CD14-positive monocyte (primary cell): ENCODE measurements around the gene RMND5A. TPM values are rescaled to one million over a fixed set of nuclear protein-coding genes. Genes with fewer than 3 reads are reported as not detected.

Experiments used
- DNase-seq, 3 donors: peaks; one replicate each; pipeline ENCODE4 v3.0.0-alpha.2; 2011 to 2022
- H2AFZ ChIP-seq: 2 replicates; pipeline ENCODE4 v1.6.0; 2012; ENCODE audit warnings: mild to moderate bottlenecking, low read depth, low read length, inconsistent platforms; ENCODE audit not compliant: insufficient read depth, poor library complexity, severe bottlenecking
- H3K27ac ChIP-seq, 2 donors: 1 replicate in 1 of 2; 2 replicates in 1 of 2; pipeline ENCODE4 v1.5.1; 2012 to 2013; ENCODE audit warnings: low read length in 2 of 2, control low read depth in 1 of 2, inconsistent platforms in 1 of 2, low read depth in 1 of 2, mild to moderate bottlenecking in 1 of 2
- H3K27me3 ChIP-seq, 2 donors: one replicate each; pipeline versions ENCODE4 v1.6.0 to v1.6.1; 2011 to 2013; ENCODE audit warnings: low read length in 2 of 2; ENCODE audit not compliant: control insufficient read depth in 2 of 2, insufficient read depth in 2 of 2
- H3K36me3 ChIP-seq, 2 donors: replicated peaks in 1 of 2; 1 replicate in 1 of 2; 2 replicates in 1 of 2; pipeline versions ENCODE4 v1.5.1 to v1.6.1; 2012 to 2013; ENCODE audit warnings: low read length in 2 of 2, control low read depth in 1 of 2, inconsistent platforms in 1 of 2, mild to moderate bottlenecking in 1 of 2; ENCODE audit not compliant: insufficient read depth in 2 of 2, control insufficient read depth in 1 of 2
- H3K4me1 ChIP-seq, 2 donors: 1 replicate in 1 of 2; 2 replicates in 1 of 2; pipeline versions ENCODE4 v1.5.1 to v1.6.1; 2012 to 2013; ENCODE audit warnings: low read length in 2 of 2, control low read depth in 1 of 2, inconsistent platforms in 1 of 2, mild to moderate bottlenecking in 1 of 2, moderate library complexity in 1 of 2; ENCODE audit not compliant: insufficient read depth in 2 of 2, control insufficient read depth in 1 of 2
- H3K4me2 ChIP-seq: replicated peaks from 2 replicates; pipeline ENCODE3; 2012; ENCODE audit warnings: low read length, moderate library complexity, mild to moderate bottlenecking; ENCODE audit not compliant: poor library complexity, severe bottlenecking; ENCODE audit errors: extremely low read depth
- H3K4me3 ChIP-seq, 3 experiments: fragments of 200-600 bp in 1 of 3; sonication (generic) in 1 of 3; replicated peaks in 1 of 3; 1 replicate in 2 of 3; 2 replicates in 1 of 3; pipeline ENCODE4 v1.5.1; 2011 to 2013; ENCODE audit warnings: low read length in 3 of 3, mild to moderate bottlenecking in 3 of 3, control low read depth in 2 of 3, low read depth in 2 of 3, inconsistent platforms in 1 of 3, moderate library complexity in 1 of 3
- H3K79me2 ChIP-seq: 2 replicates; pipeline ENCODE4 v1.6.0; 2012; ENCODE audit warnings: mild to moderate bottlenecking, control low read depth, inconsistent platforms, low read length, moderate library complexity; ENCODE audit not compliant: insufficient read depth
- H3K9ac ChIP-seq: 2 replicates; pipeline ENCODE4 v1.6.0; 2017; ENCODE audit warnings: low read length, mild to moderate bottlenecking; ENCODE audit not compliant: insufficient read depth, poor library complexity, severe bottlenecking
- H3K9me3 ChIP-seq, 2 donors: replicated peaks in 1 of 2; 1 replicate in 1 of 2; 2 replicates in 1 of 2; pipeline versions ENCODE4 v1.5.1 to v1.6.1; 2012 to 2013; ENCODE audit warnings: low read length in 2 of 2, control low read depth in 1 of 2; ENCODE audit not compliant: control insufficient read depth in 1 of 2, insufficient read depth in 1 of 2
- H4K20me1 ChIP-seq: 2 replicates; pipeline ENCODE4 v1.6.0; 2012; ENCODE audit warnings: mild to moderate bottlenecking, low read length, control low read depth, moderate library complexity; ENCODE audit not compliant: insufficient read depth
- H3K27ac Mint-ChIP-seq, 7 donors: one replicate each; pipeline ENCODE4 v1.8.0; 2020; ENCODE audit warnings: mild to moderate bottlenecking in 7 of 7, mixed read lengths in 7 of 7, moderate library complexity in 6 of 7, inconsistent platforms in 2 of 7
- H3K27me3 Mint-ChIP-seq, 3 donors: one replicate each; pipeline ENCODE4 v1.8.0; 2021 to 2022; ENCODE audit warnings: low read depth in 3 of 3, mild to moderate bottlenecking in 3 of 3, mixed read lengths in 3 of 3, moderate library complexity in 3 of 3, inconsistent platforms in 1 of 3
- H3K36me3 Mint-ChIP-seq, 2 donors: one replicate each; pipeline ENCODE4 v1.8.0; 2020; ENCODE audit warnings: mixed read lengths in 2 of 2, inconsistent platforms in 1 of 2, mild to moderate bottlenecking in 1 of 2
- H3K4me1 Mint-ChIP-seq: one replicate; pipeline ENCODE4 v1.8.0; 2020; ENCODE audit warnings: mild to moderate bottlenecking, mixed read lengths
- H3K4me3 Mint-ChIP-seq, 2 donors: one replicate each; pipeline ENCODE4 v1.8.0; 2020; ENCODE audit warnings: mild to moderate bottlenecking in 2 of 2, mixed read lengths in 2 of 2, moderate library complexity in 1 of 2
- H3K9me3 Mint-ChIP-seq, 7 donors: one replicate each; pipeline ENCODE4 v1.8.0; 2020 to 2022; ENCODE audit warnings: mixed read lengths in 7 of 7, mild to moderate bottlenecking in 6 of 7, moderate library complexity in 6 of 7, inconsistent platforms in 2 of 7
- CTCF ChIP-seq: fragments of 200-600 bp; IDR thresholded peaks from one replicate; pipeline ENCODE4 v1.8.0; 2022; ENCODE audit warnings: antibody characterized with exemption, mild to moderate bottlenecking
- WGBS: methylation state at CpG from one replicate; pipeline ENCODE4 v1.1.5; 2013; ENCODE audit warnings: missing lambda C conversion rate; ENCODE audit not compliant: insufficient coverage; 5-methylcytosine and 5-hydroxymethylcytosine counted together
- intact Hi-C, 2 donors: fragments of 100-400 bp; cut with micrococcal nuclease; formaldehyde crosslinking; loops; one replicate each; pipeline versions ENCODE4 v1.15.0 to v1.15.1; 2023
- polyA plus RNA-seq, 3 donors: library from polyadenylated mRNA; depleted of rRNA in 1 of 3; unstranded in 2 of 3; stranded (reverse) in 1 of 3; fragments of 300-500 nt in 2 of 3; fragments of >200 nt in 1 of 3; fragmentation: Illumina TruSeq in 2 of 3; gene quantifications; 1 replicate in 2 of 3; 2 replicates in 1 of 3; pipeline ENCODE4 v1.2.3, GENCODE V29; 2012 to 2021

Gene RMND5A
- polyA plus RNA-seq, 3 donors, result 18.5 to 20.3 (median 18.9) TPM

DNA sequence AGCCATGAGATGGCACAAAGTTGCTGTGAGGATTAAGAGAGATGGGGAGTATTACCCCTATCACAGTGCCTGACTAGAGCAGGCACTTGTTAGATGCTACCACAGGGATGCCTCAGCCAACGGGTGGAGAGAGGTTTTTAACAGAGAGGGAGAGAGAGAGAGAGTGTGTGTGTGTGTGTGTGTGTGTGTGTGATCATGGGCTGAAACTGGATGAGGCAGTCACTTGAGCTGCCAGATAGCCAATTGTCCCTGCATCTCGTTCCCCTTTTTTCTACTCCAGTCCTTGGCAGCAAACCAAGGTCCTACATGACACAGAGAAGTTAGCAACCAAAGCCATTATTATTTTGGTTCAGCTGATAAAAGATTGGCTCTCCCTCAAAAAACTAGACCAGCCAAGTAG lies 67.6 kb downstream of the RMND5A start:
- H3K27me3 Mint-ChIP-seq, result peaks cover 55 to 64% (median 56%) of the 10 kb centered on the region in 3 donors
- peaks cover 38% of the 10 kb centered on the region for H3K4me1 Mint-ChIP-seq
- DNase-seq, result peak in 1 of 3 donors; percentile 16
- peak overlapping the region in 1 of 7 donors; percentile 10 for H3K27ac Mint-ChIP-seq
- peaks cover 0 to 11% of the 10 kb centered on the region in 2 donors for H3K36me3 Mint-ChIP-seq
- Histone ChIP-seq H3K27ac (no peak overlapping the region), H3K9ac (no peak overlapping the region), H3K36me3 (no peaks in the 10 kb centered on the region), H3K79me2 (no peaks in the 10 kb centered on the region), H2AFZ (no peak overlapping the region), H3K27me3 (peaks cover 30 to 55% of the 10 kb centered on the region in 2 donors), H3K4me1 (peaks cover 17 to 27% of the 10 kb centered on the region in 2 donors), H3K4me3 (no peak overlapping the region), H4K20me1 (no peaks in the 10 kb centered on the region), H3K4me2 (no peak overlapping the region), H3K9me3 (peaks cover 0 to 31% of the 10 kb centered on the region in 2 donors)
- 0% methylated on average over 1 of the region's 2 CpGs for WGBS
- peak overlapping the region in 1 of 2 donors; percentile 78 for H3K4me3 Mint-ChIP-seq
- H3K9me3 Mint-ChIP-seq, result peaks cover 0 to 23% (median 5%) of the 10 kb centered on the region in 7 donors
- intact Hi-C loops, result no loop called here
- no peak for TF ChIP-seq CTCF

DNA sequence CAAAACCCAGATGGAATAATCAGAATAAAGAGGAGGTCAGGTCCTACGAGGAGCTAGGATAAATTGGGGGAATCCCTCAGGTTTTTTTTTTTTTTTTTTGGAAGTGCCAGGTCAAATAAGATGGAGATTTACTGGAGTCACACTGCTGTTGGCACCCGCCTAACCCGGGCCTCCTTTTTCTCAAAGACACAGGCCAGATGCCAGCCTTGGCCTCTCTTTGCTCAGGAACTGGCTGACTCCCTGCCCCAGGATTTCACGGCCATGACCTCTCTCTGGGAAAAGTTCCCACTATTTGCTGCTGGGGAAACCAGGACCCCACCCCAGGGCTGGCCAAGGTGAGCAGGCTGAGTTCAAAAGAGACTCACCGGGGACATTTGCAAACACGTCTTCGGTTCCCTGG lies 68.1 kb downstream of the RMND5A start:
- DNase-seq, result no peak
- intact Hi-C loops, result no loop called here
- Mint-ChIP-seq H3K36me3 (peaks cover 0 to 11% of the 10 kb centered on the region in 2 donors), H3K4me3 (peak overlapping the region in 1 of 2 donors; percentile 78), H3K4me1 (peaks cover 38% of the 10 kb centered on the region), H3K27ac (no peak overlapping the region), H3K9me3 (peaks cover 0 to 23% (median 5%) of the 10 kb centered on the region in 7 donors), H3K27me3 (peaks cover 55 to 64% (median 59%) of the 10 kb centered on the region in 3 donors)
- 86% methylated on average over 4 of the region's 7 CpGs for WGBS
- H3K27ac ChIP-seq, result no peak overlapping the region
- H3K4me2 ChIP-seq, result no peak overlapping the region
- H4K20me1 ChIP-seq, result no peaks in the 10 kb centered on the region
- H3K36me3 ChIP-seq, result no peaks in the 10 kb centered on the region
- H3K27me3 ChIP-seq, result peaks cover 30 to 58% of the 10 kb centered on the region in 2 donors
- H3K4me1 ChIP-seq, result peaks cover 17 to 27% of the 10 kb centered on the region in 2 donors
- no peak overlapping the region for H2AFZ ChIP-seq
- no peak for TF ChIP-seq CTCF
- H3K9me3 ChIP-seq, result peaks cover 0 to 31% of the 10 kb centered on the region in 2 donors
- no peaks in the 10 kb centered on the region for H3K79me2 ChIP-seq
- no peak overlapping the region for H3K4me3 ChIP-seq
- no peak overlapping the region for H3K9ac ChIP-seq
